Measurements from ENCODE around the gene IZUMO3.

The IZUMO3 gene

GRCh38 chr9:24497671-24498070, 48.0 kb downstream of the IZUMO3 start:
- ChIA-PET CTCF (no interaction called here), POLR2A (ENCODE audit: low non-redundant PET) (no interaction called here)
- DNase-seq (ENCODE audit: low spot score) = no peak
- TF ChIP-seq, protein P1, sequence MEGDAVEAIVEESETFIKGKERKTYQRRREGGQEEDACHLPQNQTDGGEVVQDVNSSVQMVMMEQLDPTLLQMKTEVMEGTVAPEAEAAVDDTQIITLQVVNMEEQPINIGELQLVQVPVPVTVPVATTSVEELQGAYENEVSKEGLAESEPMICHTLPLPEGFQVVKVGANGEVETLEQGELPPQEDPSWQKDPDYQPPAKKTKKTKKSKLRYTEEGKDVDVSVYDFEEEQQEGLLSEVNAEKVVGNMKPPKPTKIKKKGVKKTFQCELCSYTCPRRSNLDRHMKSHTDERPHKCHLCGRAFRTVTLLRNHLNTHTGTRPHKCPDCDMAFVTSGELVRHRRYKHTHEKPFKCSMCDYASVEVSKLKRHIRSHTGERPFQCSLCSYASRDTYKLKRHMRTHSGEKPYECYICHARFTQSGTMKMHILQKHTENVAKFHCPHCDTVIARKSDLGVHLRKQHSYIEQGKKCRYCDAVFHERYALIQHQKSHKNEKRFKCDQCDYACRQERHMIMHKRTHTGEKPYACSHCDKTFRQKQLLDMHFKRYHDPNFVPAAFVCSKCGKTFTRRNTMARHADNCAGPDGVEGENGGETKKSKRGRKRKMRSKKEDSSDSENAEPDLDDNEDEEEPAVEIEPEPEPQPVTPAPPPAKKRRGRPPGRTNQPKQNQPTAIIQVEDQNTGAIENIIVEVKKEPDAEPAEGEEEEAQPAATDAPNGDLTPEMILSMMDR (conservative IDR thresholded peaks at IDR 0.05; ENCODE audit: low read depth) = no peak
- no peak overlapping the region for H3K27ac ChIP-seq
